HepG2 (cell line): ENCODE results near the gene NME4. TPM values are rescaled to one million over a fixed set of nuclear protein-coding genes. Genes with fewer than 3 reads are reported as not detected.

Experiments used
- AHDC1 ChIP-seq: sonication (generic); formaldehyde crosslinking; IDR thresholded peaks from 2 replicates; pipeline ENCODE4 v1.5.1; 2020; ENCODE audit warnings: mild to moderate bottlenecking, missing genetic modification reagents, borderline replicate concordance
- GABPB1 ChIP-seq: IDR thresholded peaks from 2 replicates; pipeline ENCODE4 v1.6.1; 2016; ENCODE audit warnings: mild to moderate bottlenecking, missing genetic modification reagents, moderate library complexity, missing compliant biosample characterization
- HIC2 ChIP-seq: sonication (generic); formaldehyde crosslinking; IDR thresholded peaks from 2 replicates; pipeline ENCODE4 v1.9.0; 2022; ENCODE audit warnings: low read depth, missing genetic modification reagents
- IKZF5 ChIP-seq: IDR thresholded peaks from 2 replicates; pipeline ENCODE4 v1.6.1; 2018; ENCODE audit warnings: missing genetic modification reagents, mild to moderate bottlenecking, missing compliant biosample characterization
- ISL2 ChIP-seq: sonication (generic); formaldehyde crosslinking; IDR thresholded peaks from 2 replicates; pipeline ENCODE4 v1.5.0; 2020; ENCODE audit warnings: missing genetic modification reagents
- MED1 ChIP-seq: sonication (generic); formaldehyde crosslinking; IDR thresholded peaks from 2 replicates; pipeline ENCODE4 v1.4.0; 2020; ENCODE audit warnings: missing genetic modification reagents
- MTF2 ChIP-seq: sonication (generic); formaldehyde crosslinking; IDR thresholded peaks from 2 replicates; pipeline ENCODE4 v1.5.0; 2020; ENCODE audit warnings: missing genetic modification reagents, borderline replicate concordance
- TBL1XR1 ChIP-seq: fragments of 150-350 bp; IDR thresholded peaks from 2 replicates; pipeline ENCODE4 v1.6.1; 2014; ENCODE audit warnings: borderline replicate concordance, low read length; ENCODE audit not compliant: partially characterized antibody
- ZC3H13 ChIP-seq: sonication (generic); formaldehyde crosslinking; IDR thresholded peaks from 2 replicates; pipeline ENCODE4 v1.8.1; 2023; ENCODE audit warnings: mild to moderate bottlenecking, missing genetic modification reagents, moderate library complexity
- ZFP90 ChIP-seq: sonication (generic); formaldehyde crosslinking; IDR thresholded peaks from 2 replicates; pipeline ENCODE4 v1.8.0; 2022; ENCODE audit warnings: missing genetic modification reagents, mild to moderate bottlenecking, inconsistent platforms, borderline replicate concordance
- ZNF280D ChIP-seq: sonication (generic); formaldehyde crosslinking; IDR thresholded peaks from 2 replicates; pipeline ENCODE4 v1.5.1; 2020; ENCODE audit warnings: mild to moderate bottlenecking, missing genetic modification reagents
- ZNF354B ChIP-seq: sonication (generic); formaldehyde crosslinking; IDR thresholded peaks from 2 replicates; pipeline ENCODE4 v1.8.0; 2022; ENCODE audit warnings: mild to moderate bottlenecking, missing genetic modification reagents
- ZNF501 ChIP-seq: sonication (generic); formaldehyde crosslinking; IDR thresholded peaks from 2 replicates; pipeline ENCODE4 v1.5.1; 2020; ENCODE audit warnings: mild to moderate bottlenecking, moderate library complexity, missing genetic modification reagents
- ZSCAN31 ChIP-seq: sonication (generic); formaldehyde crosslinking; IDR thresholded peaks from 2 replicates; pipeline ENCODE4 v1.5.0; 2020; ENCODE audit warnings: low read depth, mild to moderate bottlenecking, missing genetic modification reagents
- polyA plus RNA-seq, 8 experiments: library from polyadenylated mRNA; depleted of rRNA in 3 of 8; stranded (reverse) in 7 of 8; unstranded in 1 of 8; fragments of >200 nt; fragmentation: Illumina TruSeq in 4 of 8; extraction: Trizol in 4 of 8; gene quantifications; 2 replicates each; pipeline versions ENCODE4 v1.2.1 to v1.2.3, GENCODE V29; 2011 to 2016; ENCODE audit warnings: low read depth in 4 of 8, missing spikeins in 1 of 8, mixed read lengths in 1 of 8; ENCODE audit not compliant: insufficient read depth in 1 of 8
- total RNA-seq, 5 experiments: library from RNA; depleted of rRNA; stranded (reverse); fragments of >200 nt; fragmentation: Illumina TruSeq; extraction: Trizol; gene quantifications; 2 replicates each; pipeline ENCODE4 v1.2.3, GENCODE V29; 2016; ENCODE audit warnings: low read depth in 1 of 5

NME4 gene
- total and polyA plus RNA-seq, 2 of the 13 experiments (the other 11 are each of a cell fraction or from before 2014, with no cell fraction given), result 121 to 263 TPM

GRCh38 chr16:363766-364490 is 33.1 kb upstream of the NME4 start (continued):
- TF ChIP-seq AHDC1 (0 out of 2 replicates have a peak, but pooled peaks have one; percentile 17), ZNF501 (CRISPR knock-in tag) (peak; percentile 58; the same call in 1 of the 2 replicates), ZC3H13 (peak; percentile 3; the same call in 1 of the 2 replicates), MED1 (CRISPR knock-in tag) (no peak), ZFP90 (CRISPR knock-in tag) (peak; percentile 44; the same call in 1 of the 2 replicates), ZSCAN31 (CRISPR knock-in tag) (no peak), ZNF280D (CRISPR knock-in tag) (no peak), ISL2 (CRISPR knock-in tag) (no peak), TBL1XR1 (no peak), IKZF5 (CRISPR knock-in tag) (no peak), GABPB1 (CRISPR knock-in tag) (0 out of 2 replicates have a peak, but pooled peaks have one; percentile 0), MTF2 (0 out of 2 replicates have a peak, but pooled peaks have one; percentile 39), HIC2 (CRISPR knock-in tag) (0 out of 2 replicates have a peak, but pooled peaks have one; percentile 13), ZNF354B (CRISPR knock-in tag) (no peak)
